K562 (cell line): ENCODE measurements around the gene DYNLT5. TPM values are rescaled to one million over a fixed set of nuclear protein-coding genes. Genes with fewer than 3 reads are reported as not detected.
A peak's percentile ranks its signal among the peaks of the same experiment; 100 is the strongest.

Experiments
- ADNP ChIP-seq: fragments of 200-800 bp; sonication (Bioruptor generic); IDR thresholded peaks from 2 replicates; pipeline ENCODE4 v1.6.1; 2016; ENCODE audit warnings: missing genetic modification characterization, missing compliant biosample characterization
- FOXK1 ChIP-seq: sonication (generic); formaldehyde crosslinking; IDR thresholded peaks from 2 replicates; pipeline ENCODE4 v1.8.0; 2022; ENCODE audit warnings: missing genetic modification reagents, mild to moderate bottlenecking, borderline replicate concordance
- HMG20A ChIP-seq: fragments of 450-650 bp; formaldehyde crosslinking; conservative IDR thresholded peaks from 2 replicates; pipeline ENCODE4 v1.4.0; 2020; ENCODE audit warnings: mild to moderate bottlenecking, mixed read lengths
- JUN ChIP-seq, 2 experiments: sonication (generic) in 1 of 2; formaldehyde crosslinking in 1 of 2; IDR thresholded peaks; 2 replicates each; pipeline versions ENCODE4 v1.6.1 to v1.8.0; 2012 to 2022; ENCODE audit warnings: borderline replicate concordance in 2 of 2, mild to moderate bottlenecking in 2 of 2, improper control_type of control experiment in 1 of 2, low read depth in 1 of 2, low read length in 1 of 2, missing genetic modification reagents in 1 of 2
- PCBP1 ChIP-seq: fragments of 200-400 bp; formaldehyde crosslinking; IDR thresholded peaks from 2 replicates; pipeline ENCODE4 v1.6.1; 2018; ENCODE audit warnings: mild to moderate bottlenecking, low read depth, low read length; ENCODE audit not compliant: poor library complexity, severe bottlenecking
- RBM39 ChIP-seq: fragments of 200-400 bp; formaldehyde crosslinking; optimal IDR thresholded peaks from 2 replicates; pipeline ENCODE3; 2018; ENCODE audit warnings: low read depth, low read length
- TFAM ChIP-seq: fragments of 250-450 bp; sonication (Bioruptor Pico); conservative IDR thresholded peaks from 2 replicates; pipeline ENCODE4 v1.5.0; 2021; ENCODE audit warnings: mild to moderate bottlenecking, moderate library complexity
- ZFP36 ChIP-seq: fragments of 150-350 bp; IDR thresholded peaks from 2 replicates; pipeline ENCODE4 v1.6.1; 2018; ENCODE audit warnings: low read length, low read depth; ENCODE audit not compliant: partially characterized antibody
- ZNF695 ChIP-seq: fragments of 450-650 bp; formaldehyde crosslinking; IDR thresholded peaks from 2 replicates; pipeline ENCODE4 v1.4.0; 2020; ENCODE audit warnings: mild to moderate bottlenecking, moderate library complexity
- ZZZ3 ChIP-seq: fragments of 450-650 bp; IDR thresholded peaks from 2 replicates; pipeline ENCODE4 v1.6.1; 2016; ENCODE audit warnings: antibody characterized with exemption, mild to moderate bottlenecking, moderate library complexity
- polyA plus RNA-seq, 8 experiments: library from polyadenylated mRNA; depleted of rRNA in 4 of 8; stranded (reverse) in 5 of 8; unstranded in 3 of 8; fragments of >200 nt; fragmentation: Nextera tagmentation in 2 of 8; fragmentation: Illumina TruSeq in 1 of 8; extraction: Ambion mirVana in 2 of 8; extraction: Trizol in 1 of 8; gene quantifications; 2 replicates each; pipeline versions ENCODE4 v1.2.1 to v1.2.3, GENCODE V29; 2011 to 2014; ENCODE audit warnings: inconsistent platforms in 1 of 8, missing spikeins in 1 of 8
- total RNA-seq, 7 experiments: library from RNA; depleted of rRNA in 6 of 7; stranded (reverse); fragments of >200 nt in 6 of 7; fragmentation: Illumina TruSeq in 2 of 7; extraction: Trizol in 2 of 7; gene quantifications; 2 replicates each; pipeline versions ENCODE4 v1.2.1 to v1.2.3, GENCODE V29; 2011 to 2021; ENCODE audit warnings: low replicate concordance in 1 of 7
- TF ChIP-seq, protein P1 (sequence below): sonication (generic); formaldehyde crosslinking; IDR thresholded peaks from 2 replicates; pipeline ENCODE4 v1.9.0; 2022; ENCODE audit warnings: mild to moderate bottlenecking, missing genetic modification reagents
- TF ChIP-seq, protein P2 (sequence below): fragments of 250-450 bp; sonication (Bioruptor Pico); IDR thresholded peaks from 2 replicates; pipeline ENCODE4 v1.4.0; 2020; ENCODE audit warnings: mild to moderate bottlenecking, moderate library complexity
- TF ChIP-seq, protein P3 (sequence below): fragments of 450-650 bp; IDR thresholded peaks from 2 replicates; pipeline ENCODE4 v1.6.1; 2016; ENCODE audit warnings: mild to moderate bottlenecking, moderate library complexity

Gene DYNLT5
- total and polyA plus RNA-seq, 9 of the 15 experiments (the other 6 are each of a cell fraction or from before 2014, with no cell fraction given): not detected

DNA sequence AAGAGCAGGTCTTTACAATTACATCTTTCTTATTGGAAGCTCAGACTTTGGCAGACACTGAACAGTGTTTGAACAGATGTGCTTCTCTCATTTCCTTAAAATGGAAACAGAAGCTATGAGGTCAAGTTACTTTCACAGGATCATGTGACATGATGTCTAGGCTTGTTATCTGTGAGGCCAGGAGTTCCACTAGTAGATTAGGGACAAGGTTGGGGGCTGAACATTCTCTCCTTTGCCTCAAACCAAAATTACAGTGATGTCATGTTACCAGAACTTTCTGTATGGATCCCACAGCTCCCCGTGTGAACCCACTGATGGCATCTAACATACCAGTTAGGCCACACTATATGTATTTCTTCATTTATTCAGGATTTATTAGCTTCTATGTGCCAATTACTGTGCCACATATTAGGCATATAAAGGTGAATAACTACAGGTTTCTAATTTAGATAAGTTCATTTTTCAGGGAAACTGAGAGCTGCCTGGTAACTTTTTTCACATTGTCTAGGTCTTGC is 6.0 kb downstream of the DYNLT5 start (continued):
- TF ChIP-seq, protein P1, sequence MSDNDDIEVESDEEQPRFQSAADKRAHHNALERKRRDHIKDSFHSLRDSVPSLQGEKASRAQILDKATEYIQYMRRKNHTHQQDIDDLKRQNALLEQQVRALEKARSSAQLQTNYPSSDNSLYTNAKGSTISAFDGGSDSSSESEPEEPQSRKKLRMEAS (CRISPR knock-in tag): no peak
- TF ChIP-seq, protein P2, sequence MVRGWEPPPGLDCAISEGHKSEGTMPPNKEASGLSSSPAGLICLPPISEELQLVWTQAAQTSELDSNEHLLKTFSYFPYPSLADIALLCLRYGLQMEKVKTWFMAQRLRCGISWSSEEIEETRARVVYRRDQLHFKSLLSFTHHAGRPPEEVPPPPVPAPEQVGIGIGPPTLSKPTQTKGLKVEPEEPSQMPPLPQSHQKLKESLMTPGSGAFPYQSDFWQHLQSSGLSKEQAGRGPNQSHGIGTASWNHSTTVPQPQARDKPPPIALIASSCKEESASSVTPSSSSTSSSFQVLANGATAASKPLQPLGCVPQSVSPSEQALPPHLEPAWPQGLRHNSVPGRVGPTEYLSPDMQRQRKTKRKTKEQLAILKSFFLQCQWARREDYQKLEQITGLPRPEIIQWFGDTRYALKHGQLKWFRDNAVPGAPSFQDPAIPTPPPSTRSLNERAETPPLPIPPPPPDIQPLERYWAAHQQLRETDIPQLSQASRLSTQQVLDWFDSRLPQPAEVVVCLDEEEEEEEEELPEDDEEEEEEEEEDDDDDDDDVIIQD (CRISPR knock-in tag): no peak; the same call in 1 of the 2 replicates
- TF ChIP-seq RBM39 (no peak), TFAM (no peak), ADNP (tag) (no peak), PCBP1 (no peak), ZNF695 (CRISPR knock-in tag) (no peak), FOXK1 (CRISPR knock-in tag) (no peak), JUN (IDR thresholded peaks at IDR 0.05; ENCODE audit: borderline replicate concordance, low read depth, low read length) (peak; percentile 69; the same call in 1 of the 2 replicates), JUN (CRISPR knock-in tag; IDR thresholded peaks at IDR 0.05; ENCODE audit: borderline replicate concordance) (no peak), ZFP36 (no peak), ZZZ3 (no peak), HMG20A (CRISPR knock-in tag) (no peak)
- TF ChIP-seq, protein P3, sequence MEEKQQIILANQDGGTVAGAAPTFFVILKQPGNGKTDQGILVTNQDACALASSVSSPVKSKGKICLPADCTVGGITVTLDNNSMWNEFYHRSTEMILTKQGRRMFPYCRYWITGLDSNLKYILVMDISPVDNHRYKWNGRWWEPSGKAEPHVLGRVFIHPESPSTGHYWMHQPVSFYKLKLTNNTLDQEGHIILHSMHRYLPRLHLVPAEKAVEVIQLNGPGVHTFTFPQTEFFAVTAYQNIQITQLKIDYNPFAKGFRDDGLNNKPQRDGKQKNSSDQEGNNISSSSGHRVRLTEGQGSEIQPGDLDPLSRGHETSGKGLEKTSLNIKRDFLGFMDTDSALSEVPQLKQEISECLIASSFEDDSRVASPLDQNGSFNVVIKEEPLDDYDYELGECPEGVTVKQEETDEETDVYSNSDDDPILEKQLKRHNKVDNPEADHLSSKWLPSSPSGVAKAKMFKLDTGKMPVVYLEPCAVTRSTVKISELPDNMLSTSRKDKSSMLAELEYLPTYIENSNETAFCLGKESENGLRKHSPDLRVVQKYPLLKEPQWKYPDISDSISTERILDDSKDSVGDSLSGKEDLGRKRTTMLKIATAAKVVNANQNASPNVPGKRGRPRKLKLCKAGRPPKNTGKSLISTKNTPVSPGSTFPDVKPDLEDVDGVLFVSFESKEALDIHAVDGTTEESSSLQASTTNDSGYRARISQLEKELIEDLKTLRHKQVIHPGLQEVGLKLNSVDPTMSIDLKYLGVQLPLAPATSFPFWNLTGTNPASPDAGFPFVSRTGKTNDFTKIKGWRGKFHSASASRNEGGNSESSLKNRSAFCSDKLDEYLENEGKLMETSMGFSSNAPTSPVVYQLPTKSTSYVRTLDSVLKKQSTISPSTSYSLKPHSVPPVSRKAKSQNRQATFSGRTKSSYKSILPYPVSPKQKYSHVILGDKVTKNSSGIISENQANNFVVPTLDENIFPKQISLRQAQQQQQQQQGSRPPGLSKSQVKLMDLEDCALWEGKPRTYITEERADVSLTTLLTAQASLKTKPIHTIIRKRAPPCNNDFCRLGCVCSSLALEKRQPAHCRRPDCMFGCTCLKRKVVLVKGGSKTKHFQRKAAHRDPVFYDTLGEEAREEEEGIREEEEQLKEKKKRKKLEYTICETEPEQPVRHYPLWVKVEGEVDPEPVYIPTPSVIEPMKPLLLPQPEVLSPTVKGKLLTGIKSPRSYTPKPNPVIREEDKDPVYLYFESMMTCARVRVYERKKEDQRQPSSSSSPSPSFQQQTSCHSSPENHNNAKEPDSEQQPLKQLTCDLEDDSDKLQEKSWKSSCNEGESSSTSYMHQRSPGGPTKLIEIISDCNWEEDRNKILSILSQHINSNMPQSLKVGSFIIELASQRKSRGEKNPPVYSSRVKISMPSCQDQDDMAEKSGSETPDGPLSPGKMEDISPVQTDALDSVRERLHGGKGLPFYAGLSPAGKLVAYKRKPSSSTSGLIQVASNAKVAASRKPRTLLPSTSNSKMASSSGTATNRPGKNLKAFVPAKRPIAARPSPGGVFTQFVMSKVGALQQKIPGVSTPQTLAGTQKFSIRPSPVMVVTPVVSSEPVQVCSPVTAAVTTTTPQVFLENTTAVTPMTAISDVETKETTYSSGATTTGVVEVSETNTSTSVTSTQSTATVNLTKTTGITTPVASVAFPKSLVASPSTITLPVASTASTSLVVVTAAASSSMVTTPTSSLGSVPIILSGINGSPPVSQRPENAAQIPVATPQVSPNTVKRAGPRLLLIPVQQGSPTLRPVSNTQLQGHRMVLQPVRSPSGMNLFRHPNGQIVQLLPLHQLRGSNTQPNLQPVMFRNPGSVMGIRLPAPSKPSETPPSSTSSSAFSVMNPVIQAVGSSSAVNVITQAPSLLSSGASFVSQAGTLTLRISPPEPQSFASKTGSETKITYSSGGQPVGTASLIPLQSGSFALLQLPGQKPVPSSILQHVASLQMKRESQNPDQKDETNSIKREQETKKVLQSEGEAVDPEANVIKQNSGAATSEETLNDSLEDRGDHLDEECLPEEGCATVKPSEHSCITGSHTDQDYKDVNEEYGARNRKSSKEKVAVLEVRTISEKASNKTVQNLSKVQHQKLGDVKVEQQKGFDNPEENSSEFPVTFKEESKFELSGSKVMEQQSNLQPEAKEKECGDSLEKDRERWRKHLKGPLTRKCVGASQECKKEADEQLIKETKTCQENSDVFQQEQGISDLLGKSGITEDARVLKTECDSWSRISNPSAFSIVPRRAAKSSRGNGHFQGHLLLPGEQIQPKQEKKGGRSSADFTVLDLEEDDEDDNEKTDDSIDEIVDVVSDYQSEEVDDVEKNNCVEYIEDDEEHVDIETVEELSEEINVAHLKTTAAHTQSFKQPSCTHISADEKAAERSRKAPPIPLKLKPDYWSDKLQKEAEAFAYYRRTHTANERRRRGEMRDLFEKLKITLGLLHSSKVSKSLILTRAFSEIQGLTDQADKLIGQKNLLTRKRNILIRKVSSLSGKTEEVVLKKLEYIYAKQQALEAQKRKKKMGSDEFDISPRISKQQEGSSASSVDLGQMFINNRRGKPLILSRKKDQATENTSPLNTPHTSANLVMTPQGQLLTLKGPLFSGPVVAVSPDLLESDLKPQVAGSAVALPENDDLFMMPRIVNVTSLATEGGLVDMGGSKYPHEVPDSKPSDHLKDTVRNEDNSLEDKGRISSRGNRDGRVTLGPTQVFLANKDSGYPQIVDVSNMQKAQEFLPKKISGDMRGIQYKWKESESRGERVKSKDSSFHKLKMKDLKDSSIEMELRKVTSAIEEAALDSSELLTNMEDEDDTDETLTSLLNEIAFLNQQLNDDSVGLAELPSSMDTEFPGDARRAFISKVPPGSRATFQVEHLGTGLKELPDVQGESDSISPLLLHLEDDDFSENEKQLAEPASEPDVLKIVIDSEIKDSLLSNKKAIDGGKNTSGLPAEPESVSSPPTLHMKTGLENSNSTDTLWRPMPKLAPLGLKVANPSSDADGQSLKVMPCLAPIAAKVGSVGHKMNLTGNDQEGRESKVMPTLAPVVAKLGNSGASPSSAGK: no peak
